SK-N-MC (cell line): ENCODE data around the gene PDE4B.

ENCODE experiments used
- EZH2 ChIP-seq: fragments of 200-600 bp; sonication (generic); IDR thresholded peaks from one replicate; pipeline ENCODE4 v1.6.1; 2017; ENCODE audit warnings: antibody characterized with exemption
- FOXP2 ChIP-seq: optimal IDR thresholded peaks from 2 replicates; pipeline ENCODE3; 2011; ENCODE audit warnings: mild to moderate bottlenecking, moderate library complexity; ENCODE audit not compliant: insufficient read depth; ENCODE audit errors: extremely low read length, control extremely low read depth
- POLR2AphosphoS5 ChIP-seq: IDR thresholded peaks from 2 replicates; pipeline ENCODE4 v1.6.1; 2012; ENCODE audit warnings: mild to moderate bottlenecking, low read depth, low read length, borderline replicate concordance

DNA sequence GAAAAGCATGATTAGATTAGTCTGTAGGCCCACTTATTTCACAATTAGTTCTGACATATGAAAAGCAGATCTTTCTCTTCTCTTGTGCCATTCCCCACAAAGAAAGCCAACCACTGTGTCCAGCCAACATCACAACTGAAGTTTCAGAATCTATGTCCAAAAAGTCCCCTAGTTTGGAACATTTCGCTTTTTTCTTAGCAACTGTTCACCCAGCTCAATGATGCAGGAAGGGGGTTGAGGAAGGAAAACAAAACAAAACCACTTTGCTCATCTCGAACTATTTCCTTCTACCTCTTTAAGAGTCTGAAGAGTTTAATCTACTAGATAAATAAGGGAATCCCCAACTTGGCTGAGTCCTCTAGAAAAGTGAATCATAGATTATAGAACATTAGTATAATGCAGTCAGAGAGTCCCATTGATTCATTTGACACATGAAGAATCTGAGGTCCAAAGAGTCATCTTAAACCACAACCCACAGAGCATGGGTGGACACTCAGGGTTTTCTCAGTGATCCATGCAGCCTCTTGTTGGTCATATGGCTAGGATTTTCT is 581.9 kb downstream of the PDE4B start:
- TF ChIP-seq POLR2AphosphoS5: no peak
- no peak for TF ChIP-seq EZH2
- TF ChIP-seq FOXP2: no peak
